RWPE1 (cell line): Measurements from ENCODE around the gene SLC25A36.
"Not testable (repeated sequence)": the region's sequence is repeated elsewhere in the genome, so short reads cannot be mapped to it uniquely, and the experiment has no call there.

Experiments
- CTCF ChIA-PET: fragments of 350-600 bp; sonication (Branson Sonifier 250); formaldehyde crosslinking; extraction: SDS; loops from one replicate; lab custom pipeline; 2021; lab: Yijun Ruan, JAX
- POLR2A ChIA-PET: fragments of 400-600 bp; formaldehyde crosslinking; extraction: SDS; loops from one replicate; lab custom pipeline; 2020; ENCODE audit warnings: antibody characterized with exemption; ENCODE audit not compliant: low non-redundant PET; lab: Yijun Ruan, JAX
- DNase-seq: peaks from one replicate; pipeline ENCODE4 v3.0.0; 2012; ENCODE audit warnings: low spot score
- H3K27ac ChIP-seq: fragments of 450-650 bp; 2 replicates; pipeline ENCODE4 v1.5.1; 2017
- CTCF ChIP-seq: fragments of 450-650 bp; conservative IDR thresholded peaks from 2 replicates; pipeline ENCODE4 v1.5.1; 2017; ENCODE audit warnings: low read depth, mild to moderate bottlenecking

Gene SLC25A36

GRCh38 chr3:140956058-140956835 lies 14.6 kb downstream of the SLC25A36 start:
- no peak for DNase-seq
- no peak for TF ChIP-seq CTCF
- CTCF ChIA-PET = interaction anchor here (0.7 kb wide), 1 partner anchor 14 kb away, joined by 3 read pairs; no protein-coding TSS in a partner anchor
- no peak overlapping the region for H3K27ac ChIP-seq
- POLR2A ChIA-PET = no interaction called here

DNA sequence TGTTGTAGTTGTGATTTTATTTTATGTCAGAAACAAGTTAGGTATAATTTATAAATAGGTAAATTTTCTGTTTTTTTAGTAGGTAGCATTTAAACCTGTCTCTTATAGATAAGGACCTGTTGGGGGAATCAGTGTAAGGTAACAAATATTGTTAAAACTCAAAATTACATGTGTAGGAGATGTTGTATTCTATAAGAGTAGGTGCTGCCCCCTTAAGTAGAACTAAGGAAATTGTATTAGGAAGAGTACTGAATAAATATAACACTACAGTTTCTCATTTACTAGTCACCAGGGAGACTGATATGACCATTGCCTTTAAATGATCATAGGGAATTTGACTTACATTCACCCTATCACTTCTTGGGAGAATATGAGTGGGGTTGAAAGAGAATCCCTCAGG lies 31.2 kb downstream of the SLC25A36 start:
- peak; percentile 38; the same call in 1 of the 2 replicates for TF ChIP-seq CTCF
- H3K27ac ChIP-seq = no peak overlapping the region
- ChIA-PET POLR2A (no interaction called here), CTCF (no interaction called here)
- DNase-seq = peak; percentile 4

DNA sequence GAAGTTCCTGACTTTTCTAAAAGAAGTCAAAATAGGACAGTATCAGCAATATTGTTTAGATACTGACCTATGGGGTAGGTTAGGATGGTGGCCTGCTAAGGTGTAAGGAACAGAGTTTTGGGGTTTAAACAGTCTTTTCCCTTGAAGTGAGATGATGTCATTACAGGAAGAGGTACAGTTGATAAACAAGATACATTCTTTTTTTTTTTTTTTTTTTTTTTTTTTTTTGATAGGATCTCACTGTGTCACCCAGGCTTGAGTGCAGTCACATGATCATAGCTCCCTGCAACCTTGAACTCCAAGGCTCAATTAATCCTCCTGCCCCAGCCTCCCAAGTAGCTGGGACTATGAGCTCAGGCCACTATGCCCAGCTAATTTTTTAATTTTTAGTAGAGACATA lies 33.3 kb downstream of the SLC25A36 start:
- ChIA-PET CTCF (interaction anchor here (0.9 kb wide), 2 partner anchors 25 to 217 kb away, joined by 3 to 4 read pairs; no protein-coding TSS in a partner anchor), POLR2A (no interaction called here)
- H3K27ac ChIP-seq = no peak overlapping the region
- DNase-seq = no peak
- TF ChIP-seq CTCF = no peak

DNA sequence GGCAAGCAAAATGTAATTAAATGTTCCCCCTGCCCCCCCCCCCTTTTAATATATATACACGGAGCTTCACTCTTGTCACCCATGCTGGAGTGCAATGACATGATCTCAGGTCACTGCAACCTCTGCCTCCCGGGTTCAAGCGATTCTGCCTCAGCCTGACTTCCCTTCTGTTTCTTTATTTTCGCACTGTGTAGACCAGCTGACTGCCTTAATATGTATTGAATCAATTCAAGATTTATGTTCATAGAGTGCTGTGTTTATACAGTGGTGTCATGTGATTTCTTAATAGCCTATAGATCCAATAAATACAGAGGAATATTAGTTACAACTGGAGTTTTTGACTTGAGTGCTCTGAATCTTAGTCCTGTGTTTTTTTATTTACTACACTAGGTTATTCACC lies 39.0 kb downstream of the SLC25A36 start:
- ChIA-PET CTCF (interaction anchor here (0.5 to 1.0 kb wide), 2 partner anchors 11 to 193 kb away, joined by 3 read pairs; no protein-coding TSS in a partner anchor), POLR2A (no interaction called here)
- H3K27ac ChIP-seq = no peak overlapping the region
- no peak for DNase-seq
- no peak for TF ChIP-seq CTCF

DNA sequence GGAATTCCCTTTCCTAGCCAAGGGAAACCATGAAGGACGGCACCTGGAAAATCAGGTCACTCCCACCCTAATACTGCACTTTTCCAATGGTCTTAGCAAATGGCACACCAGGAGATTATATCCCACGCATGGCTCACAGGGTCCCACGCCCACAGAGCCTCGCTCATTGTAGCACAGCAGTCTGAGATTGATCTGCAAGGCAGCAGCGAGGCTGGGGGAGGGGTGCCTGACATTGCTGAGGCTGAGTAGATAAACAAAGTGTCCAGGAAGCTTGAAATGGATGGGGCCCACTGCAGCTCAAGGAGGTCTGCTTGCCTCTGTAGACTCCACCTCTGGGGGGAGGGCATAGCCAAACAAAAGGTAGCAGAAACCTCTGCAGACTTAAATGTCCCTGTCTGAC lies 46.2 kb downstream of the SLC25A36 start:
- H3K27ac ChIP-seq, DNase-seq, CTCF ChIA-PET, POLR2A ChIA-PET: not testable (repeated sequence)

DNA sequence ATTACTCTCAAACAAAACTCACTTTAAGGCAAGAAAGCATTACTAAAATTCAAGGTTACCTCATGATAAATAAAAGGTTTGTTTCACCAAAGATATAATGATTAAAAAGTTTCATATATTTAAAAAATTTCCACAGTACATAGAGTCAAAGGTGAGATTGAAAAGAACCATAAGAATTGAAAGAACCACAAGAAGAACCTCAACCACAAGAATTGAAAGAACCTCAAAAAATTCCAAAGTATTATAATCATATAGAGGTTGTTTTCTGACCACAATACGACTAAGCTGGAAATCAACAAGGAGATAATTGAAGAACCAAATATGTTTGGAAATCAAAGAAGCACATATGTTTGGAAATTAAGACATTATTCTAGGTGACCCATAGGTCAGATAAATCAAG lies 52.7 kb downstream of the SLC25A36 start:
- H3K27ac ChIP-seq = no peak overlapping the region
- ChIA-PET POLR2A (no interaction called here), CTCF (no interaction called here)
- no peak for DNase-seq
- TF ChIP-seq CTCF = no peak

DNA sequence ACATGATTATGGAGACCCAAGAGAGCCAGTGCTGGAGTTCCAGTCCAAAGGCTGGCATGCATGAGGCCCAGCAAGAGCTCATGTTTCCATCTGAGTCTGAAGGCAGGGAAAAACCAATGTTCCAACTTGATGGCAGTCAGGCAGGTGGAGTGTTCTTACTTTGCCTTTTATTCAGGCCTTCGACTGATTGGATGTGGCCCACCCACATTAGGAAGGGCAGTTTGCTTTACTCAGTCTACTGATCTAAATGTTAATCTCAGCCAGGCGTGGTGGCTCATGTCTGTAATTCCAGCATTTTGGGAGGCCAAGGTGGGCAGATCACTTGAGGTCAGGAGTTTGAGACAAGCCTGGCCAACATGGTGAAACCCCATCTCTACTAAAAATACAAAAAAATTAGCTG lies 53.2 kb downstream of the SLC25A36 start:
- CTCF ChIA-PET = interaction anchor here (0.7 kb wide), 1 partner anchor 197 kb away, joined by 3 read pairs; no protein-coding TSS in a partner anchor
- DNase-seq, POLR2A ChIA-PET, H3K27ac ChIP-seq: not testable (repeated sequence)
